HEK293 (cell line): ENCODE measurements around the gene XPO4.

Experiments
- CTCF ChIA-PET: fragments of 350-600 bp; formaldehyde crosslinking; extraction: SDS; loops from one replicate; lab custom pipeline; 2021; ENCODE audit warnings: antibody characterized with exemption; lab: Yijun Ruan, JAX
- POLR2A ChIA-PET: fragments of 300-600 bp; formaldehyde crosslinking; extraction: SDS; loops from one replicate; lab custom pipeline; 2020; ENCODE audit warnings: antibody characterized with exemption, inconsistent platforms; lab: Yijun Ruan, JAX
- H3K27ac ChIP-seq: fragments of 200-500 bp; sonication (Bioruptor generic); 2 replicates; pipeline ENCODE4 v1.5.1; 2014; ENCODE audit warnings: low read depth, low read length, control low read depth, inconsistent platforms; ENCODE audit errors: extremely low read depth
- H3K36me3 ChIP-seq, 2 experiments: fragments of 200-500 bp in 1 of 2; sonication (Bioruptor generic) in 1 of 2; 1 replicate in 1 of 2; 2 replicates in 1 of 2; pipeline ENCODE4 v1.5.1; 2014 to 2017; ENCODE audit warnings: inconsistent platforms in 2 of 2, low read length in 2 of 2; ENCODE audit not compliant: control insufficient read depth in 2 of 2, insufficient read depth in 1 of 2
- H3K4me1 ChIP-seq: fragments of 200-500 bp; sonication (Bioruptor generic); 2 replicates; pipeline ENCODE4 v1.5.1; 2014; ENCODE audit warnings: mild to moderate bottlenecking, low read length, inconsistent platforms; ENCODE audit not compliant: control insufficient read depth, insufficient read depth
- H3K4me3 ChIP-seq: 2 replicates; pipeline ENCODE4 v1.5.1; 2011; ENCODE audit warnings: low read depth, mild to moderate bottlenecking, control low read depth, low read length, moderate library complexity
- H3K9me3 ChIP-seq: fragments of 200-500 bp; sonication (Bioruptor generic); 2 replicates; pipeline ENCODE4 v1.5.1; 2014; ENCODE audit warnings: low read depth, low read length, inconsistent platforms; ENCODE audit not compliant: control insufficient read depth, insufficient read depth
- BCL11B ChIP-seq: fragments of 450-650 bp; formaldehyde crosslinking; IDR thresholded peaks from 2 replicates; pipeline ENCODE4 v1.5.1; 2016; ENCODE audit warnings: low read depth, missing biosample characterization, missing genetic modification characterization
- HOXC10 ChIP-seq: sonication (generic); formaldehyde crosslinking; IDR thresholded peaks from 2 replicates; pipeline ENCODE4 v1.8.1; 2023; ENCODE audit warnings: mild to moderate bottlenecking, missing genetic modification reagents
- KLF16 ChIP-seq: fragments of 450-650 bp; formaldehyde crosslinking; IDR thresholded peaks from 2 replicates; pipeline ENCODE4 v1.5.1; 2017; ENCODE audit warnings: missing biosample characterization, missing genetic modification characterization
- PRDM4 ChIP-seq: fragments of 450-650 bp; formaldehyde crosslinking; IDR thresholded peaks from 2 replicates; pipeline ENCODE4 v1.5.1; 2017; ENCODE audit warnings: missing biosample characterization, missing genetic modification characterization
- TRIM28 ChIP-seq: IDR thresholded peaks from 2 replicates; pipeline ENCODE4 v1.6.1; 2011; ENCODE audit warnings: low read length, control low read depth, borderline replicate concordance
- YY1 ChIP-seq: fragments of 450-650 bp; formaldehyde crosslinking; IDR thresholded peaks from 2 replicates; pipeline ENCODE4 v1.5.1; 2018; ENCODE audit warnings: missing biosample characterization, missing genetic modification characterization
- ZEB2 ChIP-seq: fragments of 450-650 bp; formaldehyde crosslinking; IDR thresholded peaks from 2 replicates; pipeline ENCODE4 v1.5.1; 2016; ENCODE audit warnings: missing biosample characterization, missing genetic modification characterization
- ZFP41 ChIP-seq: fragments of 450-650 bp; formaldehyde crosslinking; IDR thresholded peaks from 2 replicates; pipeline ENCODE4 v1.5.1; 2016; ENCODE audit warnings: missing biosample characterization, missing genetic modification characterization, borderline replicate concordance
- ZNF146 ChIP-seq: fragments of 450-650 bp; formaldehyde crosslinking; IDR thresholded peaks from 2 replicates; pipeline ENCODE4 v1.5.1; 2016; ENCODE audit warnings: missing biosample characterization, missing genetic modification characterization
- ZNF155 ChIP-seq: fragments of 450-650 bp; formaldehyde crosslinking; IDR thresholded peaks from 2 replicates; pipeline ENCODE4 v1.5.1; 2016; ENCODE audit warnings: missing biosample characterization, missing genetic modification characterization
- ZNF157 ChIP-seq: fragments of 450-650 bp; formaldehyde crosslinking; IDR thresholded peaks from 2 replicates; pipeline ENCODE4 v1.5.1; 2016; ENCODE audit warnings: missing biosample characterization, missing genetic modification characterization
- ZNF239 ChIP-seq: fragments of 450-650 bp; formaldehyde crosslinking; IDR thresholded peaks from 2 replicates; pipeline ENCODE4 v1.5.1; 2016; ENCODE audit warnings: missing biosample characterization, missing genetic modification characterization
- ZNF274 ChIP-seq, 2 experiments: fragments of 200-500 bp in 1 of 2; fragments of 450-650 bp in 1 of 2; sonication (Bioruptor generic) in 1 of 2; formaldehyde crosslinking in 1 of 2; IDR thresholded peaks; 2 replicates each; pipeline versions ENCODE4 v1.5.1 to v1.6.1; 2014 to 2016; ENCODE audit warnings: borderline replicate concordance in 1 of 2, inconsistent platforms in 1 of 2, low read length in 1 of 2, missing biosample characterization in 1 of 2, missing genetic modification characterization in 1 of 2
- ZNF366 ChIP-seq: fragments of 450-650 bp; formaldehyde crosslinking; conservative IDR thresholded peaks from 2 replicates; pipeline ENCODE4 v1.5.1; 2016; ENCODE audit warnings: missing biosample characterization, missing genetic modification characterization
- ZNF449 ChIP-seq: fragments of 450-650 bp; formaldehyde crosslinking; IDR thresholded peaks from 2 replicates; pipeline ENCODE4 v1.5.1; 2017; ENCODE audit warnings: missing biosample characterization, mild to moderate bottlenecking, missing genetic modification characterization, moderate library complexity
- ZNF48 ChIP-seq: fragments of 450-650 bp; formaldehyde crosslinking; IDR thresholded peaks from 2 replicates; pipeline ENCODE4 v1.5.1; 2016; ENCODE audit warnings: missing biosample characterization, missing genetic modification characterization
- ZNF544 ChIP-seq: fragments of 450-650 bp; formaldehyde crosslinking; IDR thresholded peaks from 2 replicates; pipeline ENCODE4 v1.5.0; 2017; ENCODE audit warnings: missing biosample characterization, missing genetic modification characterization
- ZNF654 ChIP-seq: fragments of 450-650 bp; formaldehyde crosslinking; IDR thresholded peaks from 2 replicates; pipeline ENCODE4 v1.5.1; 2016; ENCODE audit warnings: low read depth, missing biosample characterization, missing genetic modification characterization
- ZNF660 ChIP-seq: fragments of 450-650 bp; IDR thresholded peaks from 2 replicates; pipeline ENCODE4 v1.5.1; 2018; ENCODE audit warnings: missing biosample characterization, mild to moderate bottlenecking, missing genetic modification characterization
- ZNF664 ChIP-seq: fragments of 450-650 bp; formaldehyde crosslinking; IDR thresholded peaks from 2 replicates; pipeline ENCODE4 v1.5.1; 2016; ENCODE audit warnings: missing biosample characterization, missing genetic modification characterization
- ZNF701 ChIP-seq: fragments of 450-650 bp; formaldehyde crosslinking; IDR thresholded peaks from 2 replicates; pipeline ENCODE4 v1.5.1; 2016; ENCODE audit warnings: missing biosample characterization, missing genetic modification characterization
- ZNF792 ChIP-seq: fragments of 450-650 bp; formaldehyde crosslinking; IDR thresholded peaks from 2 replicates; pipeline ENCODE4 v1.5.1; 2016; ENCODE audit warnings: missing biosample characterization, missing genetic modification characterization
- ZNF843 ChIP-seq: fragments of 450-650 bp; formaldehyde crosslinking; IDR thresholded peaks from 2 replicates; pipeline ENCODE4 v1.5.1; 2016; ENCODE audit warnings: missing biosample characterization, missing genetic modification characterization
- TF ChIP-seq, protein P1 (sequence below): fragments of 450-650 bp; formaldehyde crosslinking; IDR thresholded peaks from 2 replicates; pipeline ENCODE4 v1.5.1; 2016; ENCODE audit warnings: missing biosample characterization, missing genetic modification characterization
- TF ChIP-seq, protein P2 (sequence below): fragments of 450-650 bp; IDR thresholded peaks from 2 replicates; pipeline ENCODE4 v1.5.1; 2018; ENCODE audit warnings: missing biosample characterization, missing genetic modification characterization
- TF ChIP-seq, protein P3 (sequence below): fragments of 450-650 bp; formaldehyde crosslinking; IDR thresholded peaks from 2 replicates; pipeline ENCODE4 v1.5.1; 2016; ENCODE audit warnings: missing biosample characterization, missing genetic modification characterization
- TF ChIP-seq, protein P4 (sequence below): IDR thresholded peaks from 2 replicates; pipeline ENCODE4 v1.6.1; 2011; ENCODE audit warnings: mild to moderate bottlenecking, low read depth, low read length, borderline replicate concordance

XPO4 gene

DNA sequence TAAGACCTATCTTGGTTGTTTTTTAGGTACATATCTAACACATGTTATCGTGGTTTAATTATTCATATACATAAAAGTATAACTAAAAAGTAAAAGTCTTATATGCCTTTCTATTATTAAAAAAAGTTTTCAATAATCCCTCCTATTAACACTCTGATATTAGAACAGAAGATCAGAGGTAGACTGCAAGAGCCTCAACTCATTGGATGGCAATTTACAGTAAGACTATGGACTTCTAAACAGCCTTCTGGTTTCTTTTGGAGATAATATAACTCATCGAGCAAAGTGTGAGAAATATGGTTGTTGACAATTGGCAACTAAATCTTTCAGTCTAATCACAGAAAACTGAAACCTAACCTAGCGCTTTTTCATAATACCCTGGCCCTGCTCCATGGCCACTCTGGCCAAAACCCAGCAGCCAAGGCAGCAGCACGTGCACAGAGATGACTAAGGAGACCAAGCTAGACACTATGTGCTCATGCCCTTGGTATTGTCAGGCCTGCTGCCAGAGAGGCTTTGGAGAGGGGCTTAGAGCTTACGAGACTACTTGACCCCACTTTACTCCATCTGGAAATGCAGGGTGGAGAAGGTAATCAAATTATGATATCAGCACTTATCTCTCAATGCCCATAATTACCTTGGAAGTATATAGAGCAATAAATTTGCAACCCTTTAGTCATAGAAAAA is 88.2 kb downstream of the XPO4 start:
- H3K36me3 ChIP-seq, result peaks cover 0 to 5% of the 10 kb centered on the region in 2 experiments; a peak in 1 of 3 replicates
- H3K4me1 ChIP-seq, result peaks cover 12% of the 10 kb centered on the region; the same call in 1 of the 2 replicates
- ChIA-PET CTCF (interaction anchor here (0.6 kb wide), 1 partner anchor 320 kb away, joined by 3 read pairs; no protein-coding TSS in a partner anchor), POLR2A (no interaction called here)
- H3K9me3 ChIP-seq, result no peaks in the 10 kb centered on the region
- no peak overlapping the region for H3K4me3 ChIP-seq
- H3K27ac ChIP-seq, result 0 out of 2 replicates have a peak overlapping the region, but pooled peaks have one; percentile 3
- TF ChIP-seq BCL11B (tag by site-specific recombination) (no peak), ZNF366 (tag by site-specific recombination) (peak; percentile 97), HOXC10 (CRISPR knock-in tag) (no peak), ZNF48 (tag by site-specific recombination) (no peak), ZNF239 (tag by site-specific recombination) (no peak), YY1 (tag by site-specific recombination) (no peak), ZNF146 (tag by site-specific recombination) (peak; percentile 76), ZNF155 (tag by site-specific recombination) (no peak), KLF16 (tag by site-specific recombination) (peak; percentile 34; the same call in 1 of the 2 replicates), ZNF654 (tag by site-specific recombination) (no peak; the same call in 1 of the 2 replicates), ZFP41 (tag by site-specific recombination) (no peak), ZNF843 (tag by site-specific recombination) (peak; percentile 97), ZNF274 (IDR thresholded peaks at IDR 0.05; ENCODE audit: low read length) (no peak), ZNF274 (tag by site-specific recombination; IDR thresholded peaks at IDR 0.05; ENCODE audit: borderline replicate concordance) (no peak), PRDM4 (tag by site-specific recombination) (peak; percentile 83), ZNF792 (no peak), ZNF544 (tag by site-specific recombination) (no peak), ZNF664 (tag by site-specific recombination) (0 out of 2 replicates have a peak, but pooled peaks have one; percentile 33), TRIM28 (no peak), ZNF157 (no peak), ZNF660 (tag by site-specific recombination) (peak; percentile 72), ZNF701 (tag by site-specific recombination) (no peak), ZNF449 (tag by site-specific recombination) (peak; percentile 20; the same call in 1 of the 2 replicates), ZEB2 (tag by site-specific recombination) (peak; percentile 96)
- TF ChIP-seq, protein P1, sequence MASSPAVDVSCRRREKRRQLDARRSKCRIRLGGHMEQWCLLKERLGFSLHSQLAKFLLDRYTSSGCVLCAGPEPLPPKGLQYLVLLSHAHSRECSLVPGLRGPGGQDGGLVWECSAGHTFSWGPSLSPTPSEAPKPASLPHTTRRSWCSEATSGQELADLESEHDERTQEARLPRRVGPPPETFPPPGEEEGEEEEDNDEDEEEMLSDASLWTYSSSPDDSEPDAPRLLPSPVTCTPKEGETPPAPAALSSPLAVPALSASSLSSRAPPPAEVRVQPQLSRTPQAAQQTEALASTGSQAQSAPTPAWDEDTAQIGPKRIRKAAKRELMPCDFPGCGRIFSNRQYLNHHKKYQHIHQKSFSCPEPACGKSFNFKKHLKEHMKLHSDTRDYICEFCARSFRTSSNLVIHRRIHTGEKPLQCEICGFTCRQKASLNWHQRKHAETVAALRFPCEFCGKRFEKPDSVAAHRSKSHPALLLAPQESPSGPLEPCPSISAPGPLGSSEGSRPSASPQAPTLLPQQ (tag by site-specific recombination), result peak; percentile 58
- TF ChIP-seq, protein P2, sequence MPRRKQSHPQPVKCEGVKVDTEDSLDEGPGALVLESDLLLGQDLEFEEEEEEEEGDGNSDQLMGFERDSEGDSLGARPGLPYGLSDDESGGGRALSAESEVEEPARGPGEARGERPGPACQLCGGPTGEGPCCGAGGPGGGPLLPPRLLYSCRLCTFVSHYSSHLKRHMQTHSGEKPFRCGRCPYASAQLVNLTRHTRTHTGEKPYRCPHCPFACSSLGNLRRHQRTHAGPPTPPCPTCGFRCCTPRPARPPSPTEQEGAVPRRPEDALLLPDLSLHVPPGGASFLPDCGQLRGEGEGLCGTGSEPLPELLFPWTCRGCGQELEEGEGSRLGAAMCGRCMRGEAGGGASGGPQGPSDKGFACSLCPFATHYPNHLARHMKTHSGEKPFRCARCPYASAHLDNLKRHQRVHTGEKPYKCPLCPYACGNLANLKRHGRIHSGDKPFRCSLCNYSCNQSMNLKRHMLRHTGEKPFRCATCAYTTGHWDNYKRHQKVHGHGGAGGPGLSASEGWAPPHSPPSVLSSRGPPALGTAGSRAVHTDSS (tag by site-specific recombination), result peak; percentile 41; the same call in 1 of the 2 replicates
- TF ChIP-seq, protein P3, sequence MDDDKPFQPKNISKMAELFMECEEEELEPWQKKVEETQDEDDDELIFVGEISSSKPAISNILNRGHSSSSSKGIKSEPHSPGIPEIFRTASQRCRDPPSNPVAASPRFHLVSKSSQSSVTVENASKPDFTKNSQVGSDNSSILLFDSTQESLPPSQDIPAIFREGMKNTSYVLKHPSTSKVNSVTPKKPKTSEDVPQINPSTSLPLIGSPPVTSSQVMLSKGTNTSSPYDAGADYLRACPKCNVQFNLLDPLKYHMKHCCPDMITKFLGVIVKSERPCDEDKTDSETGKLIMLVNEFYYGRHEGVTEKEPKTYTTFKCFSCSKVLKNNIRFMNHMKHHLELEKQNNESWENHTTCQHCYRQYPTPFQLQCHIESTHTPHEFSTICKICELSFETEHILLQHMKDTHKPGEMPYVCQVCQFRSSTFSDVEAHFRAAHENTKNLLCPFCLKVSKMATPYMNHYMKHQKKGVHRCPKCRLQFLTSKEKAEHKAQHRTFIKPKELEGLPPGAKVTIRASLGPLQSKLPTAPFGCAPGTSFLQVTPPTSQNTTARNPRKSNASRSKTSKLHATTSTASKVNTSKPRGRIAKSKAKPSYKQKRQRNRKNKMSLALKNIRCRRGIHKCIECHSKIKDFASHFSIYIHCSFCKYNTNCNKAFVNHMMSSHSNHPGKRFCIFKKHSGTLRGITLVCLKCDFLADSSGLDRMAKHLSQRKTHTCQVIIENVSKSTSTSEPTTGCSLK, result no peak
- TF ChIP-seq, protein P4, sequence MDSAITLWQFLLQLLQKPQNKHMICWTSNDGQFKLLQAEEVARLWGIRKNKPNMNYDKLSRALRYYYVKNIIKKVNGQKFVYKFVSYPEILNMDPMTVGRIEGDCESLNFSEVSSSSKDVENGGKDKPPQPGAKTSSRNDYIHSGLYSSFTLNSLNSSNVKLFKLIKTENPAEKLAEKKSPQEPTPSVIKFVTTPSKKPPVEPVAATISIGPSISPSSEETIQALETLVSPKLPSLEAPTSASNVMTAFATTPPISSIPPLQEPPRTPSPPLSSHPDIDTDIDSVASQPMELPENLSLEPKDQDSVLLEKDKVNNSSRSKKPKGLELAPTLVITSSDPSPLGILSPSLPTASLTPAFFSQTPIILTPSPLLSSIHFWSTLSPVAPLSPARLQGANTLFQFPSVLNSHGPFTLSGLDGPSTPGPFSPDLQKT, result no peak
